Uterus (tissue), 4 donors: ENCODE results near the gene TRIP13. TPM values are rescaled to one million over a fixed set of nuclear protein-coding genes. Genes with fewer than 3 reads are reported as not detected.

Experiments used
- DNase-seq, 2 donors: peaks; one replicate each; pipeline ENCODE4 v3.0.0-alpha.2; 2019 to 2020
- H3K27ac ChIP-seq, 2 donors: fragments of 200-600 bp; sonication (generic); 1 replicate in 1 of 2; 2 replicates in 1 of 2; pipeline ENCODE4 v1.5.1; 2016 to 2018
- H3K27me3 ChIP-seq, 2 donors: fragments of 200-600 bp; sonication (generic); one replicate each; pipeline ENCODE4 v1.5.1; 2018 to 2019; ENCODE audit warnings: control low read depth in 1 of 2
- H3K36me3 ChIP-seq, 2 donors: fragments of 200-600 bp; sonication (generic); one replicate each; pipeline ENCODE4 v1.5.1; 2019; ENCODE audit warnings: control low read depth in 1 of 2
- H3K4me1 ChIP-seq, 2 donors: fragments of 200-600 bp; sonication (generic); one replicate each; pipeline ENCODE4 v1.5.1; 2018 to 2019; ENCODE audit warnings: control low read depth in 1 of 2
- H3K4me3 ChIP-seq, 2 donors: fragments of 200-600 bp; sonication (generic); 1 replicate in 1 of 2; 2 replicates in 1 of 2; pipeline ENCODE4 v1.5.1; 2018 to 2019; ENCODE audit warnings: mild to moderate bottlenecking in 1 of 2
- H3K9me3 ChIP-seq, 2 donors: fragments of 200-600 bp; sonication (generic); one replicate each; pipeline ENCODE4 v1.5.1; 2019; ENCODE audit warnings: control low read depth in 1 of 2
- POLR2A ChIP-seq, 2 donors: fragments of 450-650 bp; IDR thresholded peaks; one replicate each; pipeline ENCODE4 v1.6.1; 2016; ENCODE audit warnings: antibody characterized with exemption in 2 of 2, mild to moderate bottlenecking in 1 of 2, moderate library complexity in 1 of 2
- intact Hi-C: fragments of 100-400 bp; cut with DNase I; formaldehyde crosslinking; loops from one replicate; pipeline ENCODE4 v1.15.1; 2023; ENCODE audit warnings: low total_unique reads
- total RNA-seq, 4 donors: library from RNA; depleted of rRNA in 3 of 4; stranded (reverse); fragments of >200 nt in 3 of 4; gene quantifications; one replicate each; pipeline versions ENCODE4 v1.1.0 to v1.2.4, GENCODE V29; 2014 to 2023
- TF ChIP-seq, protein P1 (sequence below), 4 experiments: fragments of 200-600 bp in 2 of 4; fragments of 450-650 bp in 2 of 4; sonication (generic) in 2 of 4; IDR thresholded peaks; one replicate each; pipeline ENCODE4 v1.5.1; 2016 to 2019; ENCODE audit warnings: antibody characterized with exemption in 4 of 4, mild to moderate bottlenecking in 2 of 4, moderate library complexity in 1 of 4
- donor health status: DM: yes; HTN: yes; CAD: no.

TRIP13 gene
- total RNA-seq, 4 donors from 2014 or later, result 1.2 to 10.5 (median 1.3) TPM; not detected in 1

DNA sequence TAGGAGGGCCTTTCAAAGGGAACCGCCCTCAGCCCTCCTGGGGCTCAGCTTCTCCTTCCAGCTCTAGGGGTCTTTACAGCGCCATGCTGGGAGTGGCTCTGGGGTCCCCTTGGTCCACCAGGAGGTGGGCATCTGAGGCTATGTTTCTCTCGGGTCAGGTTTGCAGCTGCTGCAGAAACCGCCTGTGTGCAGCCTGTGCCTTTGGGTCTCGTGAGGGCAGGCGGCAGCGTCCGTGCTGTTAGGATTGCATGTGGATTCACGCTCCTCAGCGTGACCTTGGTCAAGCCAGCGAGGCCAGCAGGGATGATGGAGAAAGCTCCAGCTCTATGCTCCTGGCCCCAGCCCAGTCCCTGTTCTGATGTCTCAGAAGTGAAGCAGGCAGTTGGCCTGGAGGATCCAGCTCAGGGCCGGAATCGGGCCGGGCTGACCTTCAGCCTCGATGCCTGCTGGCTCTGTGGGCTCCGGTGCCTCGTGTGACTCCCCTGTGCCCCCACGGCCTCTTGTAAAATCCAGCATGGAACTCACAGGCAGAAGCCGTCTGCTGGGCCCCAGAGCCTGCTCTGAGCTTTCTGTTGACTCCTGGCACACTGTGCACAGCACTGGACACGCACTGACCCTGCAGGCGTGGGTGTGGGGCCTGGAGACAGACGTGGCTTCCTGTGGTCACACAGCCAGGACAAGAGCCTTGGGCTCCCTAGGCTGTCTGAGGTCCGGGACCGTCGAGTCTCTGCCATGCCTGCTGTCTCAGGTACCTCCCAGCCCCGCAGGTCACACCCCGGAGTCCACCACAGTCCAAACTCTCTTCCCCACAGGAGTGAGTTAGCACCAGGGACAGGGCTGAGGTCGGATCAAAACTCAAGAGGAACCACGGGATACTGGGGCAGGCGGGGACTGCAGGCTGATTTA is 54.3 kb downstream of the TRIP13 start:
- H3K27ac ChIP-seq, result no peak overlapping the region
- no peaks in the 10 kb centered on the region for H3K4me1 ChIP-seq
- no peak overlapping the region for H3K4me3 ChIP-seq
- no peak for TF ChIP-seq POLR2A (IDR thresholded peaks at IDR 0.05)
- TF ChIP-seq, protein P1, sequence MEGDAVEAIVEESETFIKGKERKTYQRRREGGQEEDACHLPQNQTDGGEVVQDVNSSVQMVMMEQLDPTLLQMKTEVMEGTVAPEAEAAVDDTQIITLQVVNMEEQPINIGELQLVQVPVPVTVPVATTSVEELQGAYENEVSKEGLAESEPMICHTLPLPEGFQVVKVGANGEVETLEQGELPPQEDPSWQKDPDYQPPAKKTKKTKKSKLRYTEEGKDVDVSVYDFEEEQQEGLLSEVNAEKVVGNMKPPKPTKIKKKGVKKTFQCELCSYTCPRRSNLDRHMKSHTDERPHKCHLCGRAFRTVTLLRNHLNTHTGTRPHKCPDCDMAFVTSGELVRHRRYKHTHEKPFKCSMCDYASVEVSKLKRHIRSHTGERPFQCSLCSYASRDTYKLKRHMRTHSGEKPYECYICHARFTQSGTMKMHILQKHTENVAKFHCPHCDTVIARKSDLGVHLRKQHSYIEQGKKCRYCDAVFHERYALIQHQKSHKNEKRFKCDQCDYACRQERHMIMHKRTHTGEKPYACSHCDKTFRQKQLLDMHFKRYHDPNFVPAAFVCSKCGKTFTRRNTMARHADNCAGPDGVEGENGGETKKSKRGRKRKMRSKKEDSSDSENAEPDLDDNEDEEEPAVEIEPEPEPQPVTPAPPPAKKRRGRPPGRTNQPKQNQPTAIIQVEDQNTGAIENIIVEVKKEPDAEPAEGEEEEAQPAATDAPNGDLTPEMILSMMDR (IDR thresholded peaks at IDR 0.05), result no peak
- peaks cover 0 to 3% of the 10 kb centered on the region in 2 donors for H3K27me3 ChIP-seq
- intact Hi-C loops, result no loop called here
- DNase-seq, result peak in 1 of 2 donors; percentile 14
- H3K9me3 ChIP-seq, result no peaks in the 10 kb centered on the region
- no peaks in the 10 kb centered on the region for H3K36me3 ChIP-seq

GRCh38 chr5:947626-948471 is 55.2 kb downstream of the TRIP13 start:
- H3K4me1 ChIP-seq, result no peaks in the 10 kb centered on the region
- DNase-seq, result peak in 1 of 2 donors; percentile 10

DNA sequence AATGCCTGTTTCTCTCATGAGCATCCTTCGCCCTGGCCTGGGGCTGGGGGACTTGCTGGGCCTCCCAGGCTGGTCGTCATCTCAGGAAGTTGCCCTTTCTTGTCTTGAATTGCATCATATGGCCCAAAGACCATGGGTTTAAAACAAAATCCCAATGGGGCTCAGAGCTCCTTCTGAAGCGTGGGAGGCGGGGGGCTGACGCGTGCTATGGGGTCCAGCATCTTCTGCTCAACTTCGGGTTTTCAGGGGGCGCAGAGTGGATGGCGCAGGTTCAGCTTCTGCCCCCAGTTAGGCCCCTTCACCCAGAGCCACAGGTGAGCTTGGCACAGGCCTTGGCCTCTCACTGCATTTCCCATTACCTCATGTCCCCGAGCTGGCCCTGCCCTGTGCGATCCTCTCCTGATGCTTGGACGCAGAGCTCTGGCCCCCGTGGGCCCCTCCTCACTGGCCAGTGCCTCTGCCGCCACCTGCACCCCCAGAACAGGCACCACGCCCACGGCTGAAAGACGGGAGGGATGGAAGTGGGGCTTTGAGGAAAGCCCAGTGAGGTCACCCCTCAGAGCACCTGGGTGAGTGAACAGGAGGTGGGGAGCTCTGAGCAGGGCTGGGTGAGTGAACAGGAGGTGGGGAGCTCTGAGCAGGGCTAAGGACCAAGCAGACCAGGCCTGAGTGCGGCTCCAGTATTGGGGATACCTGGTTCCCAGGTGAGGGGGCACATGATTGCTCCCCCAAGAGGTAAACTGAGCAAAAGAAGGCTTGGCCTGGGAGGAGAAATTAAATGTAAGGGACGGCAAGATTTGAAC is 56.0 kb downstream of the TRIP13 start:
- Histone ChIP-seq H3K36me3 (no peaks in the 10 kb centered on the region), H3K27me3 (peaks cover 0 to 3% of the 10 kb centered on the region in 2 donors), H3K4me3 (no peak overlapping the region), H3K27ac (no peak overlapping the region), H3K4me1 (no peaks in the 10 kb centered on the region), H3K9me3 (no peaks in the 10 kb centered on the region)
- peak in 1 of 2 donors; percentile 11 for DNase-seq
- intact Hi-C loops, result no loop called here
- no peak for TF ChIP-seq POLR2A (IDR thresholded peaks at IDR 0.05)
- TF ChIP-seq, protein P1 (IDR thresholded peaks at IDR 0.05), result no peak

More at GRCh38 chr5:947626-948471, 55.2 kb downstream of the TRIP13 start:
- Histone ChIP-seq H3K27me3 (peaks cover 0 to 3% of the 10 kb centered on the region in 2 donors), H3K4me3 (no peak overlapping the region), H3K36me3 (no peaks in the 10 kb centered on the region), H3K27ac (no peak overlapping the region), H3K9me3 (no peaks in the 10 kb centered on the region)
- intact Hi-C loops, result no loop called here
- no peak for TF ChIP-seq POLR2A (IDR thresholded peaks at IDR 0.05)
- TF ChIP-seq, protein P1 (IDR thresholded peaks at IDR 0.05), result no peak

- Histone ChIP-seq H3K4me1 (no peaks in the 10 kb centered on the region), H3K36me3 (no peaks in the 10 kb centered on the region), H3K9me3 (no peaks in the 10 kb centered on the region), H3K4me3 (no peak overlapping the region), H3K27me3 (peaks cover 0 to 3% of the 10 kb centered on the region in 2 donors), H3K27ac (no peak overlapping the region)
- intact Hi-C loops, result no loop called here
- no peak for TF ChIP-seq POLR2A (IDR thresholded peaks at IDR 0.05)
- TF ChIP-seq, protein P1 (IDR thresholded peaks at IDR 0.05), result no peak
- DNase-seq, result no peak
Measured at GRCh38 chr5:949275-949543, 56.5 kb downstream of the TRIP13 start.
